GM18505 (cell line): ENCODE results near the gene OAF.

ENCODE experiments used
- ATAC-seq: cut with Tn5 transposase; IDR thresholded peaks from one replicate; pipeline ENCODE4 v1.9.1; 2021; ENCODE audit not compliant: unreplicated experiment
- POLR2A ChIP-seq: IDR thresholded peaks from 4 replicates; pipeline ENCODE4 v1.6.1; 2011; ENCODE audit warnings: borderline replicate concordance; ENCODE audit not compliant: insufficient read depth, insufficient read length; ENCODE audit errors: extremely low read depth

Gene OAF

GRCh38 chr11:120217526-120217925 lies 6.7 kb downstream of the OAF start:
- no peak for TF ChIP-seq POLR2A
- no peak for ATAC-seq

GRCh38 chr11:120217941-120218694 lies 7.3 kb downstream of the OAF start:
- ATAC-seq = no peak
- TF ChIP-seq POLR2A = no peak

- TF ChIP-seq POLR2A = no peak
- ATAC-seq = no peak
Observed at GRCh38 chr11:120218695-120219033, 7.8 kb downstream of the OAF start.

DNA sequence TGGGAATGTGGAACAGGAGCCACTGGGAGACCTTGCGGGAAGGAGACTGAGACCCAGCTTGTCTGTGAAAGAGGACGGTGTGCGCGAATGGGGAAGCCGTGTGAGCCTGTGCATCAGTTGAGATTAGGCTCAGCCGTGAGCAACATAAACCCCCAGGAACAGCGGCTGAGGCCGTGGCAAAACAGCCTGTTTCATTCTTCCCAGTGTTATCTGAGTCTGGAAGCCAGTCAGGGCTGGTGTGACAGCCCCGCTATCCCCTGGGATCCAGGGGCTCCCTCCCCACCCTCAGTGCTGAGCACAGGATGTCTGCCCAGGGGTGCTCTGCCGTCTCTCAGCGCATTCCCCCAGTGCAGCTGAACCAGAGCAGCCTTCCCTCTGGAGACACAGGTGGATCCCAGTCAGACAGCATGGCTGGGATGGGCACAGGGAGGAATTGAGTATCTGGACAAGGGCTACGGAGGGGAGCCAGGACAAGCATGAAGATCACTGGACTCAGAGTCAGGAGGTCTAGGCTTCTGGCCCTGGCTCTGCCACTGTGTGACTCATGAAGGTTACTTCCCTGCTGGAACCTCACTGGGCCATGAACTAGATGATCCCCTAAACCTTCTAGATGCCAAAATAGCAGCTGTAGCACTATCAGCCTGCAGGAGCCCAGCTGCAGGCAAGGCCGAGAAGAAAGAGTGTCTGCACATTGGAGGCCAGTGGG lies 8.6 kb downstream of the OAF start:
- no peak for TF ChIP-seq POLR2A
- no peak for ATAC-seq

- no peak for ATAC-seq
Observed at GRCh38 chr11:120219938-120220746, 9.3 kb downstream of the OAF start.

DNA sequence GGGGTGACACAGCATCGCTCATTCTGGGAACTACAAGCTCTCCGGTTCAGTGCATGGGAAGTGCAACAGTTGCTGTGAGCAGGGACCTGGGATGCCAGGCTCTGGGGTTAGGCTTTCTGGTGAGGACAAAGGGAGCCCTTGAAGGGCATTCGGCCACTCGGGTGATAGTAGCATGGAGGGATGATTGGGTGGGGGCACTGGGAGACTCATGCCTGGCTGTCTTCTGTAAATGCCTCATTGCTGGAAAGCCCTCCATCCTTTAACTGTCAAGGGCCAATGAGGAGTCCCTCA lies 9.9 kb downstream of the OAF start:
- ATAC-seq = no peak
- TF ChIP-seq POLR2A = no peak

More at GRCh38 chr11:120219938-120220746, 9.3 kb downstream of the OAF start:
- no peak for TF ChIP-seq POLR2A

GRCh38 chr11:120221115-120221752 lies 10.4 kb downstream of the OAF start:
- no peak for ATAC-seq
- TF ChIP-seq POLR2A = no peak

- TF ChIP-seq POLR2A = no peak
- no peak for ATAC-seq
Observed at GRCh38 chr11:120222916-120223315, 12.1 kb downstream of the OAF start.

GRCh38 chr11:120223793-120224192 lies 13.0 kb downstream of the OAF start:
- no peak for TF ChIP-seq POLR2A
- no peak for ATAC-seq

DNA sequence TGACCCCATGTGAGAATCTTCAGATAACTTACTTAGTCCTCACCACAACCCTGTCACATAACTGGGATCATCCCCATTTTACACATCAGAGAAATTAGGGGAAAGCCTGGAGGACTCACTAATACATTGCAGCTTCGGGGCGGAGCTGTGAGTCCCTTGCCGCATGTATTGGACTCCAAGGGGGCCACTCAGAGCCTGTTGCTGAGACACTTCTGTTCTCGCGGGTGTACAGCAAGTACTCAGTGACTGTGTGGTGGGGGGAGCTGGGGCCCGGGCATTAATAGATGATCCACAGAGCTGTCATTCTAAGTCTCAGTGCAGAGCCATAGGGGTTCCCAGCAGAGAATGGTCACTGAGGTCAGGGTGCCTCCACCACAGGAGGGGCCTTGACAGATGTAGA lies 13.5 kb downstream of the OAF start:
- no peak for ATAC-seq
- no peak for TF ChIP-seq POLR2A

DNA sequence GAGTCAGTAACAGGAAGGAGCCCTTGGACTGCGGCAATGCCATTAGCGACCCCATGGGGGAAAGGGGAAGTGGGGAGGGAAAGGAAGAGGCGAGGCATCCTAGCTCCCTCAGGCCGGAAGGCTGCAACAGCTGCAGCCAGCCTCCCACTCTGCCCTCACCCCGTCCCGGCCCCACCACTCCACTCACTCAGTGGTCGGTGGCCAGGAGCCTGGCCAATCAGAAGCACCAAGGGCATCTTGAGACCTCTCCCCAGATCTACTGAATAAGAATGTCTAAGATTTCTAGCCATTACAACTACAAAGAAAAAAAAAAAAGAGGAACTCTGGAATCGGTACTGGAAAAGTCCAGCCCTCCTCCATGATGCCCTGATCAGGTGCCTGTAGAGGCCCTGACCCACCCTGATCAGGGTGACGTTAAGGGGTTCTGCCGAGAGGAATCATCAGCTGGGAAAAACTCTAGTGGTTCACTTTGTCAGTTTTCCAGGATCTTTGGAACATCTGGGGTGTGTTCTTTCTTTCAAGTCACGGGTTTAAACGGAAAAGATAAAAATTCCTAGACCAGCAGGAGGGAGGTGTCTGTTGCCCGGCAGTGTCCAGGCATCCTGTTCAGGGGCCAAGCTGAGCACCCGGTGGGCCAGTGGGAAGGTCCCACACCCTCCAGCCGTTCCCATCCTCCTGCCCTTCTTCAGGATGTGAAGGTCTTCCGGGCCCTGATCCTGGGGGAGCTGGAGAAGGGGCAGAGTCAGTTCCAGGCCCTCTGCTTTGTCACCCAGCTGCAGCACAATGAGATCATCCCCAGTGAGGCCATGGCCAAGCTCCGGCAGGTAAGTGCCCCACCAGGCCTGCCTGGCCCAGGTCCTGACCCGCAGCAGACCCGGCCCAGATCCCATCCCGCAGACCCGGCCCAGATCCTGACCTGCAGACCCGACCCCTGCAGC lies 14.4 kb downstream of the OAF start:
- ATAC-seq = no peak
- no peak for TF ChIP-seq POLR2A

- no peak for TF ChIP-seq POLR2A
- ATAC-seq = no peak
Observed at GRCh38 chr11:120226242-120226641, 15.4 kb downstream of the OAF start.
